Keratinocyte (primary cell): ENCODE measurements around the gene PLAA.

ENCODE experiments used
- EZH2 ChIP-seq: IDR thresholded peaks from one replicate; pipeline ENCODE4 v1.6.1; 2012; ENCODE audit warnings: inconsistent platforms, mild to moderate bottlenecking, low read length, moderate library complexity
- TF ChIP-seq, protein P1 (sequence below), 3 experiments: IDR thresholded peaks in 1 of 3; conservative IDR thresholded peaks in 1 of 3; optimal IDR thresholded peaks in 1 of 3; 2 replicates in 2 of 3; 3 replicates in 1 of 3; pipeline versions ENCODE3 to v1.5.1; 2011; ENCODE audit warnings: low read length in 3 of 3, mild to moderate bottlenecking in 3 of 3, moderate library complexity in 2 of 3, control low read depth in 1 of 3, inconsistent platforms in 1 of 3; ENCODE audit not compliant: insufficient read depth in 2 of 3; ENCODE audit errors: extremely low read depth in 1 of 3

GRCh38 chr9:26892251-26893029, 54.6 kb downstream of the PLAA start, which contains the start of gene CAAP1:
- TF ChIP-seq, protein P1, sequence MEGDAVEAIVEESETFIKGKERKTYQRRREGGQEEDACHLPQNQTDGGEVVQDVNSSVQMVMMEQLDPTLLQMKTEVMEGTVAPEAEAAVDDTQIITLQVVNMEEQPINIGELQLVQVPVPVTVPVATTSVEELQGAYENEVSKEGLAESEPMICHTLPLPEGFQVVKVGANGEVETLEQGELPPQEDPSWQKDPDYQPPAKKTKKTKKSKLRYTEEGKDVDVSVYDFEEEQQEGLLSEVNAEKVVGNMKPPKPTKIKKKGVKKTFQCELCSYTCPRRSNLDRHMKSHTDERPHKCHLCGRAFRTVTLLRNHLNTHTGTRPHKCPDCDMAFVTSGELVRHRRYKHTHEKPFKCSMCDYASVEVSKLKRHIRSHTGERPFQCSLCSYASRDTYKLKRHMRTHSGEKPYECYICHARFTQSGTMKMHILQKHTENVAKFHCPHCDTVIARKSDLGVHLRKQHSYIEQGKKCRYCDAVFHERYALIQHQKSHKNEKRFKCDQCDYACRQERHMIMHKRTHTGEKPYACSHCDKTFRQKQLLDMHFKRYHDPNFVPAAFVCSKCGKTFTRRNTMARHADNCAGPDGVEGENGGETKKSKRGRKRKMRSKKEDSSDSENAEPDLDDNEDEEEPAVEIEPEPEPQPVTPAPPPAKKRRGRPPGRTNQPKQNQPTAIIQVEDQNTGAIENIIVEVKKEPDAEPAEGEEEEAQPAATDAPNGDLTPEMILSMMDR (optimal IDR thresholded peaks at IDR 0.05 in 1 of 3, IDR thresholded peaks at IDR 0.05 in 1 of 3, conservative IDR thresholded peaks at IDR 0.05 in 1 of 3; ENCODE audit: extremely low read depth in 1 of 3, insufficient read depth in 2 of 3, low read length in 3 of 3), result peak; percentile 26 to 55 (median 47)
- no peak for TF ChIP-seq EZH2
